WERI-Rb-1 (cell line): ENCODE measurements around the gene TWIST2.

ENCODE experiments used
- DNase-seq: peaks from one replicate; pipeline ENCODE4 v3.0.0-alpha.2; 2020
- H3K27ac ChIP-seq: fragments of 250-450 bp; sonication (Bioruptor Pico); 2 replicates; pipeline ENCODE4 v1.5.1; 2020; ENCODE audit warnings: mild to moderate bottlenecking, moderate library complexity
- H3K27me3 ChIP-seq: fragments of 250-450 bp; sonication (Bioruptor Pico); 2 replicates; pipeline ENCODE4 v1.5.1; 2021; ENCODE audit warnings: mild to moderate bottlenecking, low read depth, moderate library complexity; ENCODE audit not compliant: insufficient read depth, severe bottlenecking
- H3K36me3 ChIP-seq: fragments of 250-450 bp; sonication (Bioruptor Pico); 2 replicates; pipeline ENCODE4 v1.5.1; 2020; ENCODE audit warnings: mild to moderate bottlenecking, moderate library complexity
- H3K4me3 ChIP-seq: 2 replicates; pipeline ENCODE4 v1.5.1; 2011; ENCODE audit warnings: low read depth, mild to moderate bottlenecking, control low read depth, low read length
- H3K9me3 ChIP-seq: fragments of 250-450 bp; sonication (Bioruptor Pico); 2 replicates; pipeline ENCODE4 v1.5.1; 2021; ENCODE audit warnings: mild to moderate bottlenecking, moderate library complexity; ENCODE audit not compliant: severe bottlenecking
- CTCF ChIP-seq: IDR thresholded peaks from 2 replicates; pipeline ENCODE4 v1.5.1; 2011; ENCODE audit warnings: low read depth, mild to moderate bottlenecking, control low read depth, inconsistent platforms, low read length

TWIST2 gene

GRCh38 chr2:238894950-238895298, 47.0 kb downstream of the TWIST2 start:
- no peaks in the 10 kb centered on the region for H3K9me3 ChIP-seq
- no peak for DNase-seq
- H3K27ac ChIP-seq: no peak overlapping the region
- no peak overlapping the region for H3K4me3 ChIP-seq
- peaks cover 100% of the 10 kb centered on the region for H3K27me3 ChIP-seq
- no peak for TF ChIP-seq CTCF
- no peaks in the 10 kb centered on the region for H3K36me3 ChIP-seq

- no peak for TF ChIP-seq CTCF
Observed at GRCh38 chr2:238895361-238895882, 47.5 kb downstream of the TWIST2 start.

GRCh38 chr2:238895891-238896600, 48.2 kb downstream of the TWIST2 start:
- H3K36me3 ChIP-seq: no peaks in the 10 kb centered on the region

More at GRCh38 chr2:238895361-238895882, 47.5 kb downstream of the TWIST2 start:
- Histone ChIP-seq H3K27me3 (peaks cover 100% of the 10 kb centered on the region), H3K27ac (no peak overlapping the region), H3K9me3 (no peaks in the 10 kb centered on the region), H3K36me3 (no peaks in the 10 kb centered on the region), H3K4me3 (no peak overlapping the region)
- DNase-seq: no peak

GRCh38 chr2:238896641-238897040, 48.8 kb downstream of the TWIST2 start:
- Histone ChIP-seq H3K27me3 (peaks cover 97% of the 10 kb centered on the region), H3K4me3 (no peak overlapping the region), H3K9me3 (no peaks in the 10 kb centered on the region), H3K36me3 (no peaks in the 10 kb centered on the region), H3K27ac (no peak overlapping the region)
- TF ChIP-seq CTCF: no peak
- DNase-seq: no peak

More at GRCh38 chr2:238895891-238896600, 48.2 kb downstream of the TWIST2 start:
- Histone ChIP-seq H3K27me3 (peaks cover 97% of the 10 kb centered on the region), H3K9me3 (no peaks in the 10 kb centered on the region), H3K27ac (no peak overlapping the region), H3K4me3 (no peak overlapping the region)
- TF ChIP-seq CTCF: no peak
- no peak for DNase-seq

GRCh38 chr2:238897122-238897880, 49.4 kb downstream of the TWIST2 start:
- H3K9me3 ChIP-seq: no peaks in the 10 kb centered on the region
- H3K36me3 ChIP-seq: no peaks in the 10 kb centered on the region
- no peak overlapping the region for H3K27ac ChIP-seq
- no peak for TF ChIP-seq CTCF
- H3K27me3 ChIP-seq: peaks cover 97% of the 10 kb centered on the region
- no peak overlapping the region for H3K4me3 ChIP-seq
- no peak for DNase-seq
